Suprapubic skin (tissue), 4 donors: Measurements from ENCODE around the gene ZNF365. TPM values are rescaled to one million over a fixed set of nuclear protein-coding genes. Genes with fewer than 3 reads are reported as not detected.

Experiments
- DNase-seq, 2 donors: peaks; one replicate each; pipeline ENCODE4 v3.0.0-alpha.2; 2019; ENCODE audit warnings: low spot score in 2 of 2
- H3K27ac ChIP-seq: fragments of 200-600 bp; sonication (generic); one replicate; pipeline ENCODE4 v1.5.1; 2019
- H3K27me3 ChIP-seq: fragments of 200-600 bp; sonication (generic); one replicate; pipeline ENCODE4 v1.5.1; 2019
- H3K36me3 ChIP-seq: fragments of 200-600 bp; sonication (generic); one replicate; pipeline ENCODE4 v1.5.1; 2019
- H3K4me1 ChIP-seq: fragments of 200-600 bp; sonication (generic); one replicate; pipeline ENCODE4 v1.5.1; 2019
- H3K4me3 ChIP-seq: fragments of 200-600 bp; sonication (generic); one replicate; pipeline ENCODE4 v1.5.1; 2019; ENCODE audit warnings: mild to moderate bottlenecking
- H3K9me3 ChIP-seq: fragments of 200-600 bp; sonication (generic); one replicate; pipeline ENCODE4 v1.5.1; 2019
- EP300 ChIP-seq: sonication (generic); formaldehyde crosslinking; IDR thresholded peaks from one replicate; pipeline ENCODE4 v1.6.1; 2017; ENCODE audit warnings: antibody characterized with exemption
- POLR2A ChIP-seq, 2 donors: fragments of 450-650 bp; IDR thresholded peaks; one replicate each; pipeline ENCODE4 v1.6.1; 2017; ENCODE audit warnings: antibody characterized with exemption in 2 of 2, mild to moderate bottlenecking in 2 of 2, moderate library complexity in 2 of 2
- POLR2AphosphoS5 ChIP-seq, 3 donors: sonication (generic); formaldehyde crosslinking; IDR thresholded peaks; one replicate each; pipeline ENCODE4 v1.6.1; 2017; ENCODE audit warnings: antibody characterized with exemption in 3 of 3
- WGBS: methylation state at CpG from one replicate; pipeline ENCODE4 v1.1.5; 2018; 5-methylcytosine and 5-hydroxymethylcytosine counted together
- total RNA-seq, 4 donors: library from RNA; depleted of rRNA; stranded (reverse); fragments of >200 nt; gene quantifications; one replicate each; pipeline ENCODE4 v1.1.0, GENCODE V29; 2016
- TF ChIP-seq, protein P1 (sequence below), 2 donors: fragments of 200-600 bp in 1 of 2; fragments of 450-650 bp in 1 of 2; sonication (generic) in 1 of 2; IDR thresholded peaks; one replicate each; pipeline ENCODE4 v1.5.1; 2016 to 2019; ENCODE audit warnings: antibody characterized with exemption in 2 of 2, mild to moderate bottlenecking in 1 of 2, moderate library complexity in 1 of 2

The ZNF365 gene
- total RNA-seq, 4 donors from 2014 or later = 0.42 to 2.5 (median 1.8) TPM

DNA sequence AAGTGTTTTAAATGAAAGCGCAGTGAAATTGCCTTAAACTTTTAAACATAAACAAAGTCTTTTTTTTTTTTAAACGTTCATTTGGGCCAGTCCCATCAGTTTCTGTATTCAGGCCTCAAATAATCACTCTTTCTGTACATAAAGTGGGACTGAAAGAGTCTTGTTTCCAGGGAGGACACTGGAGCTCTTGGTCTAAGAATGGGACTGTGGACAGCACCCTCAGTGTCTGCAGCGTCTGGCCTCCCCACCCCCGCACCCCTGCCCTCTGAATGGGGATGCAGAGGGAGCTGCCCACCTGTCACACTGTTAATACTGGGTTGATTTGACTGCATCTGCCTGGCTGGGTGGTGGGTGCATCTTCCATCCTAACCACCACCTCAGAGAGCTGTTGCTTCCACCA, 5.2 kb downstream of the ZNF365 start:
- no peak for DNase-seq
- Histone ChIP-seq H3K27me3 (peaks cover 1% of the 10 kb centered on the region), H3K4me3 (no peak overlapping the region), H3K4me1 (peaks cover 6% of the 10 kb centered on the region), H3K9me3 (no peaks in the 10 kb centered on the region), H3K27ac (no peak overlapping the region), H3K36me3 (no peaks in the 10 kb centered on the region)
- TF ChIP-seq, protein P1, sequence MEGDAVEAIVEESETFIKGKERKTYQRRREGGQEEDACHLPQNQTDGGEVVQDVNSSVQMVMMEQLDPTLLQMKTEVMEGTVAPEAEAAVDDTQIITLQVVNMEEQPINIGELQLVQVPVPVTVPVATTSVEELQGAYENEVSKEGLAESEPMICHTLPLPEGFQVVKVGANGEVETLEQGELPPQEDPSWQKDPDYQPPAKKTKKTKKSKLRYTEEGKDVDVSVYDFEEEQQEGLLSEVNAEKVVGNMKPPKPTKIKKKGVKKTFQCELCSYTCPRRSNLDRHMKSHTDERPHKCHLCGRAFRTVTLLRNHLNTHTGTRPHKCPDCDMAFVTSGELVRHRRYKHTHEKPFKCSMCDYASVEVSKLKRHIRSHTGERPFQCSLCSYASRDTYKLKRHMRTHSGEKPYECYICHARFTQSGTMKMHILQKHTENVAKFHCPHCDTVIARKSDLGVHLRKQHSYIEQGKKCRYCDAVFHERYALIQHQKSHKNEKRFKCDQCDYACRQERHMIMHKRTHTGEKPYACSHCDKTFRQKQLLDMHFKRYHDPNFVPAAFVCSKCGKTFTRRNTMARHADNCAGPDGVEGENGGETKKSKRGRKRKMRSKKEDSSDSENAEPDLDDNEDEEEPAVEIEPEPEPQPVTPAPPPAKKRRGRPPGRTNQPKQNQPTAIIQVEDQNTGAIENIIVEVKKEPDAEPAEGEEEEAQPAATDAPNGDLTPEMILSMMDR (IDR thresholded peaks at IDR 0.05) = no peak
- TF ChIP-seq POLR2A (IDR thresholded peaks at IDR 0.05) (no peak), EP300 (no peak), POLR2AphosphoS5 (IDR thresholded peaks at IDR 0.05) (no peak)
- 82% methylated on average over 4 of the region's 4 CpGs for WGBS

- Histone ChIP-seq H3K27me3 (no peaks in the 10 kb centered on the region), H3K27ac (no peak overlapping the region), H3K4me1 (peaks cover 4% of the 10 kb centered on the region), H3K36me3 (no peaks in the 10 kb centered on the region), H3K4me3 (no peak overlapping the region), H3K9me3 (no peaks in the 10 kb centered on the region)
- TF ChIP-seq EP300 (no peak), POLR2A (IDR thresholded peaks at IDR 0.05) (no peak), POLR2AphosphoS5 (IDR thresholded peaks at IDR 0.05) (no peak)
- TF ChIP-seq, protein P1 (IDR thresholded peaks at IDR 0.05) = no peak
- no peak for DNase-seq
- 34% methylated on average over 1 of the region's 1 CpG for WGBS
Measured at GRCh38 chr10:62380016-62380415, 5.8 kb downstream of the ZNF365 start.

DNA sequence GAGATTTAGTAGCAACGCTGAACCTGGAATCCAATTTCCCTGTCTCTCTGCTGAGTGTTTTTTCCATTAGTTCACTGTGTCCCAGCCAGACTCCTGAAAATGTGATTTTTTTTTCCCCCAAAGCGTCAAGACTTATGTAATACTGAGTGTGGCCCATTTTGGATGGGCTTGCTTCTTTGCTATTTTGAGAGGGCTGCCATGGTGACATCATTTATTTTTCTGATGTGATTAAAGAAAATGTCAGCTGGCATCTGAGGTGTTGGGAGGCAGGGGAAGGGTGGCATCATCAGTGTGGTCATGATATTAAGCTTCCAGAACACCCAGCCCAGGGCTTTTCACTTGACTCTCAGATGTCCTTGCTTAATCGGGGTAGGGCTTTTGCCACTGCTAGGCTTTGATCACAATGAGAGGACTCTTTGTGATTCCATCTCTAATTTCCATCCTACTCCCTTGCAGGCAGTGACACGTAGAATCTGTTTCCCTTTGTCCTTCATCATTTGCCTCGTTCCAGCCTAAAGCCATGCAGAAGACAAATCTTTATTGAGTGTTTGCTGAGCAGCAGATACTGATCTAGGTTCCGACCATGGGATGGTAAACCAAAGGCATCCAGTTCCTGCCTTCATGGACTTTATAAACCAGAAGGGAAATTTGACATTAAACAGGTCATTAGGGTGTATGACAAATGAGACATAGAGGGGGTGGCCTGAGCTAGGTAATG, 7.4 kb downstream of the ZNF365 start:
- Histone ChIP-seq H3K27ac (no peak overlapping the region), H3K4me3 (no peak overlapping the region), H3K4me1 (peaks cover 8% of the 10 kb centered on the region), H3K9me3 (no peaks in the 10 kb centered on the region), H3K27me3 (no peaks in the 10 kb centered on the region), H3K36me3 (no peaks in the 10 kb centered on the region)
- DNase-seq = no peak
- WGBS = 70% methylated on average over 6 of the region's 6 CpGs
- no peak for TF ChIP-seq POLR2A (IDR thresholded peaks at IDR 0.05)
- no peak for TF ChIP-seq EP300
- TF ChIP-seq, protein P1 (IDR thresholded peaks at IDR 0.05) = no peak
- no peak for TF ChIP-seq POLR2AphosphoS5 (IDR thresholded peaks at IDR 0.05)

GRCh38 chr10:62382831-62383230, 8.7 kb downstream of the ZNF365 start:
- no peaks in the 10 kb centered on the region for H3K27me3 ChIP-seq
- no peak for DNase-seq
- no peak overlapping the region for H3K27ac ChIP-seq
- 85% methylated on average over 4 of the region's 4 CpGs for WGBS
- no peak overlapping the region for H3K4me3 ChIP-seq
- H3K9me3 ChIP-seq = no peaks in the 10 kb centered on the region
- H3K4me1 ChIP-seq = peaks cover 8% of the 10 kb centered on the region
- H3K36me3 ChIP-seq = no peaks in the 10 kb centered on the region
- TF ChIP-seq POLR2A (IDR thresholded peaks at IDR 0.05) (no peak), POLR2AphosphoS5 (IDR thresholded peaks at IDR 0.05) (no peak), EP300 (no peak)
- TF ChIP-seq, protein P1 (IDR thresholded peaks at IDR 0.05) = no peak

GRCh38 chr10:62384057-62384446, 9.9 kb downstream of the ZNF365 start:
- no peaks in the 10 kb centered on the region for H3K27me3 ChIP-seq
- no peak overlapping the region for H3K4me3 ChIP-seq
- no peak overlapping the region for H3K27ac ChIP-seq
- no peaks in the 10 kb centered on the region for H3K9me3 ChIP-seq
- no peak for DNase-seq
- H3K4me1 ChIP-seq = peaks cover 8% of the 10 kb centered on the region
- H3K36me3 ChIP-seq = no peaks in the 10 kb centered on the region
- TF ChIP-seq, protein P1 (IDR thresholded peaks at IDR 0.05) = no peak
- TF ChIP-seq POLR2A (IDR thresholded peaks at IDR 0.05) (no peak), EP300 (no peak), POLR2AphosphoS5 (IDR thresholded peaks at IDR 0.05) (no peak)
- WGBS = 62% methylated on average over 5 of the region's 5 CpGs
